ENCODE data around the gene KCND3.
A peak's percentile ranks its signal among the peaks of the same experiment; 100 is the strongest.

Gene KCND3

DNA sequence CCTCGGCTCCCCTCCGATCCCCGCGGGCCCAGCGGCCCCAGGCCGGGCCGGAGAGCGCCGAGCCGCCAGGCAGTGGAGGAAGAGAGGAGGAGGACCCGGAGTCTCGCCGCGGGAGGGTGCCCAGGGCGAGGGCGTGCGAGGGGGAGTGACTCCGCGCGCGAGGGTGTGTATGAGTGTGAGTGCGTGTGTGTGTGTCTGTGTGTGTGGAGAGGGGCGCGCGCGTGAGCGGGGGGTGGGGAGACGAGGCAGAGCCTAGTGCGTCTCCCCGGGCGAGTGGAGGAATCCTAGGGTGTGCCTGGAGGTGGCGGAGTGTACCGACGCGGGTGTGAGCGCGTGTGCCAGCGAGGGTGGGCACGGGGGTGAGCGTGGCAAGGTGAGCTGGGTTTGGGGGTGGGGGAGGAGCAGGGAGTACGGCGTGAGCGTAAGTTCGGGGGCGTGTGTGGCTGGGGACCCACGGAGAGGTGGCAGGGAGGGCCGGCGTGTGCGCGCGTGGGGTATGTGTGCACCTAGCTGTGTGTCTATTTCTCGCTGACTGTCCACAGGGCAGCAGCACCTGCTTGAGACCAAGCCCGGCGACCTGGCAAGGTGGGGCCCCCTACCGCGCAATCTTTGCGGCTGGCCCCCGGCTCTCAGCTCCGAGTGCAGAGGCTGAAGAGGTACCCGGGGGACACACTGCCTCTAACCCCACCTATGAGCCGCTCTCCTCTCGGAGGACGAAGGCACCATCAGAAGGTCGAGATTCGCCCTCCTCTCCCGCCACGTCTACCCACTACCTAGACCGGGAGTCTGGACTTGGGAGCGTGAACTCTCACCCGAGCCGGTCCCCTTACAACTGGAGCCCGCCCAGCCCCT, 784 bp upstream of the KCND3 start:
- Histone ChIP-seq H3K4me3 (ENCODE audit: control insufficient read depth in 1 of 7, extremely low read depth in 1 of 7, insufficient read depth in 4 of 7, low read depth in 2 of 7, low read length in 6 of 7) (peak overlapping the region in 6 of 7 experiments; percentile 20 to 71 (median 37)), H3K27ac (ENCODE audit: insufficient read depth in 1 of 2, low read depth in 1 of 2, low read length in 2 of 2, poor library complexity in 1 of 2, severe bottlenecking in 2 of 2) (no peak overlapping the region), H3K27me3 (replicated peaks in 2 of 5; ENCODE audit: control insufficient read depth in 4 of 5, insufficient read depth in 5 of 5, low read length in 4 of 5) (peaks cover 4 to 96% (median 49%) of the 10 kb centered on the region in 5 experiments), H3K36me3 (ENCODE audit: control insufficient read depth in 4 of 4, insufficient read depth in 4 of 4, low read length in 3 of 4) (no peaks in the 10 kb centered on the region), H3K4me1 (ENCODE audit: control extremely low read depth in 1 of 4, control insufficient read depth in 4 of 4, insufficient read depth in 4 of 4, low read length in 3 of 4) (peaks cover 0 to 29% (median 12%) of the 10 kb centered on the region in 4 experiments), H3K9me3 (ENCODE audit: control extremely low read depth in 1 of 5, control insufficient read depth in 4 of 5, insufficient read depth in 2 of 5, low read depth in 1 of 5, low read length in 4 of 5) (no peaks in the 10 kb centered on the region)
- peak in 2 of 3 donors; percentile 37 to 58 for DNase-seq
- ChIA-PET CTCF (interaction anchor here (0.7 kb wide), 1 partner anchor 10 kb away, joined by 4 read pairs; no protein-coding TSS in a partner anchor), POLR2A (no interaction called here)
- 1% methylated on average over 67 of the region's 72 CpGs for WGBS (ENCODE audit: insufficient coverage)

- POLR2A ChIA-PET, result no interaction called here
- Histone ChIP-seq H3K4me3 (ENCODE audit: control insufficient read depth in 1 of 7, extremely low read depth in 1 of 7, insufficient read depth in 4 of 7, low read depth in 2 of 7, low read length in 6 of 7) (peak overlapping the region in 3 of 7 experiments; percentile 34 to 71 (median 62)), H3K27me3 (replicated peaks in 2 of 5; ENCODE audit: control insufficient read depth in 4 of 5, insufficient read depth in 5 of 5, low read length in 4 of 5) (peaks cover 4 to 96% (median 50%) of the 10 kb centered on the region in 5 experiments), H3K36me3 (ENCODE audit: control insufficient read depth in 4 of 4, insufficient read depth in 4 of 4, low read length in 3 of 4) (no peaks in the 10 kb centered on the region), H3K4me1 (ENCODE audit: control extremely low read depth in 1 of 4, control insufficient read depth in 4 of 4, insufficient read depth in 4 of 4, low read length in 3 of 4) (peaks cover 0 to 29% (median 12%) of the 10 kb centered on the region in 4 experiments), H3K27ac (ENCODE audit: insufficient read depth in 1 of 2, low read depth in 1 of 2, low read length in 2 of 2, poor library complexity in 1 of 2, severe bottlenecking in 2 of 2) (no peak overlapping the region), H3K9me3 (ENCODE audit: control extremely low read depth in 1 of 5, control insufficient read depth in 4 of 5, insufficient read depth in 2 of 5, low read depth in 1 of 5, low read length in 4 of 5) (no peaks in the 10 kb centered on the region)
- 4% methylated on average over 23 of the region's 51 CpGs for WGBS (ENCODE audit: insufficient coverage)
- DNase-seq, result peak in 2 of 3 donors; percentile 25 to 27
- CTCF ChIA-PET, result no interaction called here
These were observed 570 bp downstream of the KCND3 start for GRCh38 chr1:111988743-111989453.

GRCh38 chr1:111988377-111988742, 1.1 kb downstream of the KCND3 start:
- 12% methylated on average over 8 of the region's 8 CpGs for WGBS (ENCODE audit: insufficient coverage)
- DNase-seq, result no peak
- Histone ChIP-seq H3K27ac (ENCODE audit: insufficient read depth in 1 of 2, low read depth in 1 of 2, low read length in 2 of 2, poor library complexity in 1 of 2, severe bottlenecking in 2 of 2) (no peak overlapping the region), H3K27me3 (replicated peaks in 2 of 5; ENCODE audit: control insufficient read depth in 4 of 5, insufficient read depth in 5 of 5, low read length in 4 of 5) (peaks cover 4 to 96% (median 50%) of the 10 kb centered on the region in 5 experiments), H3K4me3 (ENCODE audit: control insufficient read depth in 1 of 7, extremely low read depth in 1 of 7, insufficient read depth in 4 of 7, low read depth in 2 of 7, low read length in 6 of 7) (no peak overlapping the region), H3K4me1 (ENCODE audit: control extremely low read depth in 1 of 4, control insufficient read depth in 4 of 4, insufficient read depth in 4 of 4, low read length in 3 of 4) (peaks cover 0 to 29% (median 12%) of the 10 kb centered on the region in 4 experiments), H3K36me3 (ENCODE audit: control insufficient read depth in 4 of 4, insufficient read depth in 4 of 4, low read length in 3 of 4) (no peaks in the 10 kb centered on the region), H3K9me3 (ENCODE audit: control extremely low read depth in 1 of 5, control insufficient read depth in 4 of 5, insufficient read depth in 2 of 5, low read depth in 1 of 5, low read length in 4 of 5) (no peaks in the 10 kb centered on the region)
- ChIA-PET CTCF (no interaction called here), POLR2A (no interaction called here)

- H3K4me1 ChIP-seq (ENCODE audit: control extremely low read depth in 1 of 4, control insufficient read depth in 4 of 4, insufficient read depth in 4 of 4, low read length in 3 of 4), result peaks cover 0 to 29% (median 12%) of the 10 kb centered on the region in 4 experiments
- peaks cover 4 to 96% (median 52%) of the 10 kb centered on the region in 5 experiments for H3K27me3 ChIP-seq (replicated peaks in 2 of 5; ENCODE audit: control insufficient read depth in 4 of 5, insufficient read depth in 5 of 5, low read length in 4 of 5)
- 97% methylated on average over 4 of the region's 4 CpGs for WGBS (ENCODE audit: insufficient coverage)
- no peaks in the 10 kb centered on the region for H3K9me3 ChIP-seq (ENCODE audit: control extremely low read depth in 1 of 5, control insufficient read depth in 4 of 5, insufficient read depth in 2 of 5, low read depth in 1 of 5, low read length in 4 of 5)
- H3K27ac ChIP-seq (ENCODE audit: insufficient read depth in 1 of 2, low read depth in 1 of 2, low read length in 2 of 2, poor library complexity in 1 of 2, severe bottlenecking in 2 of 2), result no peak overlapping the region
- ChIA-PET CTCF (interaction anchor here (0.7 kb wide), 1 partner anchor 10 kb away, joined by 3 read pairs; no protein-coding TSS in a partner anchor), POLR2A (no interaction called here)
- H3K36me3 ChIP-seq (ENCODE audit: control insufficient read depth in 4 of 4, insufficient read depth in 4 of 4, low read length in 3 of 4), result no peaks in the 10 kb centered on the region
- no peak overlapping the region for H3K4me3 ChIP-seq (ENCODE audit: control insufficient read depth in 1 of 7, extremely low read depth in 1 of 7, insufficient read depth in 4 of 7, low read depth in 2 of 7, low read length in 6 of 7)
- no peak for DNase-seq
These were observed 2.0 kb downstream of the KCND3 start for GRCh38 chr1:111987502-111987901.

DNA sequence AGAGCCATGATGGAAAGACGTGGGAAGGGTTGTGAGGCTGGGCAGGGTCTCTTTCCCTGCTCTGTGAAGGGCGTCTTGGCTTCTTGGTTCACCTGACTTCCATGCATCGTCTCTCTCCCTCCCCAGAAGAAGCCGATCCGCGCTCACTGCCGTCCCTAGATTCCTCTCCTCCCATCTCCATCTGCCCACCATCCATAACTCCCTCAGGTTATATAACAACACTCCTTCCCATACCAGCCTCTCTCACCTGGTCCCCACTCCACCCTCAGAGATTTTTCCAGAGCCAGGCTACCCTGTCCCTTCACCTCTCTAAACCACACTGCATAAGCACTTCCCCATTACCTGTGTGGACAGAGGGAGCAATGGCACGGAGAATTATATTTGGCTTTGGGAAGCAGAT, 6.0 kb downstream of the KCND3 start:
- H3K36me3 ChIP-seq (ENCODE audit: control insufficient read depth in 4 of 4, insufficient read depth in 4 of 4, low read length in 3 of 4), result no peaks in the 10 kb centered on the region
- no peak overlapping the region for H3K4me3 ChIP-seq (ENCODE audit: control insufficient read depth in 1 of 7, extremely low read depth in 1 of 7, insufficient read depth in 4 of 7, low read depth in 2 of 7, low read length in 6 of 7)
- no peaks in the 10 kb centered on the region for H3K9me3 ChIP-seq (ENCODE audit: control extremely low read depth in 1 of 5, control insufficient read depth in 4 of 5, insufficient read depth in 2 of 5, low read depth in 1 of 5, low read length in 4 of 5)
- no peak overlapping the region for H3K27ac ChIP-seq (ENCODE audit: insufficient read depth in 1 of 2, low read depth in 1 of 2, low read length in 2 of 2, poor library complexity in 1 of 2, severe bottlenecking in 2 of 2)
- WGBS (ENCODE audit: insufficient coverage), result 94% methylated on average over 7 of the region's 8 CpGs
- peaks cover 6 to 100% (median 39%) of the 10 kb centered on the region in 5 experiments for H3K27me3 ChIP-seq (replicated peaks in 2 of 5; ENCODE audit: control insufficient read depth in 4 of 5, insufficient read depth in 5 of 5, low read length in 4 of 5)
- no peak for DNase-seq
- H3K4me1 ChIP-seq (ENCODE audit: control extremely low read depth in 1 of 4, control insufficient read depth in 4 of 4, insufficient read depth in 4 of 4, low read length in 3 of 4), result peaks cover 0 to 1% (median under 1%) of the 10 kb centered on the region in 4 experiments
- ChIA-PET POLR2A (no interaction called here), CTCF (no interaction called here)

DNA sequence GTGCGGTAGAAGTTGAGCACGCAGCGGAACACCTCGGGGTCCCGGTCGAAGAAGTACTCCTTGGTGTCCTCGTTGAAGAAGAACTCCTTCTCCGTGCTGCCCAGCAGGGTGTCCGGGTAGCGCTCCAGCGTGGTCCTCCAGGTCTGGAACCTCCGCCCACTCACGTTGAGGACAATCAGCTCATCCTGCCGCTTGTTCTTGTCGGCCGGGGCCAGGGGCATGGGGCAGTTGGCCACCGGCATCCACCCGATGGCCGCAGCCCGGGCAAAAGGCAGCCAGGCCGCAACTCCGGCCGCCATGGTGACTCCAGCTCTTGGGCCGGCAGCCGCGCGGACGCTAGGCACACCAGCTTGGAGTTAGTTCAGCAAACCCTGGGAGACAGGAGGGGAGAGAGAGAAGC, 7.0 kb downstream of the KCND3 start:
- POLR2A ChIA-PET, result no interaction called here
- Histone ChIP-seq H3K9me3 (ENCODE audit: control extremely low read depth in 1 of 5, control insufficient read depth in 4 of 5, insufficient read depth in 2 of 5, low read depth in 1 of 5, low read length in 4 of 5) (no peaks in the 10 kb centered on the region), H3K36me3 (ENCODE audit: control insufficient read depth in 4 of 4, insufficient read depth in 4 of 4, low read length in 3 of 4) (no peaks in the 10 kb centered on the region), H3K4me1 (ENCODE audit: control extremely low read depth in 1 of 4, control insufficient read depth in 4 of 4, insufficient read depth in 4 of 4, low read length in 3 of 4) (no peaks in the 10 kb centered on the region), H3K27me3 (replicated peaks in 2 of 5; ENCODE audit: control insufficient read depth in 4 of 5, insufficient read depth in 5 of 5, low read length in 4 of 5) (peaks cover 12 to 100% (median 39%) of the 10 kb centered on the region in 5 experiments), H3K4me3 (ENCODE audit: control insufficient read depth in 1 of 7, extremely low read depth in 1 of 7, insufficient read depth in 4 of 7, low read depth in 2 of 7, low read length in 6 of 7) (no peak overlapping the region), H3K27ac (ENCODE audit: insufficient read depth in 1 of 2, low read depth in 1 of 2, low read length in 2 of 2, poor library complexity in 1 of 2, severe bottlenecking in 2 of 2) (no peak overlapping the region)
- CTCF ChIA-PET, result no interaction called here
- WGBS (ENCODE audit: insufficient coverage), result 96% methylated on average over 24 of the region's 28 CpGs
- DNase-seq, result no peak

- H3K9me3 ChIP-seq (ENCODE audit: control extremely low read depth in 1 of 5, control insufficient read depth in 4 of 5, insufficient read depth in 2 of 5, low read depth in 1 of 5, low read length in 4 of 5), result no peaks in the 10 kb centered on the region
- DNase-seq, result no peak
- H3K4me3 ChIP-seq (ENCODE audit: control insufficient read depth in 1 of 7, extremely low read depth in 1 of 7, insufficient read depth in 4 of 7, low read depth in 2 of 7, low read length in 6 of 7), result no peak overlapping the region
- no peaks in the 10 kb centered on the region for H3K4me1 ChIP-seq (ENCODE audit: control extremely low read depth in 1 of 4, control insufficient read depth in 4 of 4, insufficient read depth in 4 of 4, low read length in 3 of 4)
- 97% methylated on average over 36 of the region's 37 CpGs for WGBS (ENCODE audit: insufficient coverage)
- H3K27ac ChIP-seq (ENCODE audit: insufficient read depth in 1 of 2, low read depth in 1 of 2, low read length in 2 of 2, poor library complexity in 1 of 2, severe bottlenecking in 2 of 2), result no peak overlapping the region
- no peaks in the 10 kb centered on the region for H3K36me3 ChIP-seq (ENCODE audit: control insufficient read depth in 4 of 4, insufficient read depth in 4 of 4, low read length in 3 of 4)
- peaks cover 12 to 100% (median 38%) of the 10 kb centered on the region in 5 experiments for H3K27me3 ChIP-seq (replicated peaks in 2 of 5; ENCODE audit: control insufficient read depth in 4 of 5, insufficient read depth in 5 of 5, low read length in 4 of 5)
- ChIA-PET POLR2A (no interaction called here), CTCF (no interaction called here)
These were observed 7.6 kb downstream of the KCND3 start for GRCh38 chr1:111981871-111982270.

All from common myeloid progenitor, CD34-positive (primary cell).